GM19238 (cell line): ENCODE measurements around the gene LCMT1.
"Not testable (repeated sequence)": the region's sequence is repeated elsewhere in the genome, so short reads cannot be mapped to it uniquely, and the experiment has no call there.

Experiments used
- DNase-seq: peaks from one replicate; pipeline ENCODE4 v3.0.0; 2011; ENCODE audit warnings: low spot score; ENCODE audit not compliant: insufficient read length

LCMT1 gene

DNA sequence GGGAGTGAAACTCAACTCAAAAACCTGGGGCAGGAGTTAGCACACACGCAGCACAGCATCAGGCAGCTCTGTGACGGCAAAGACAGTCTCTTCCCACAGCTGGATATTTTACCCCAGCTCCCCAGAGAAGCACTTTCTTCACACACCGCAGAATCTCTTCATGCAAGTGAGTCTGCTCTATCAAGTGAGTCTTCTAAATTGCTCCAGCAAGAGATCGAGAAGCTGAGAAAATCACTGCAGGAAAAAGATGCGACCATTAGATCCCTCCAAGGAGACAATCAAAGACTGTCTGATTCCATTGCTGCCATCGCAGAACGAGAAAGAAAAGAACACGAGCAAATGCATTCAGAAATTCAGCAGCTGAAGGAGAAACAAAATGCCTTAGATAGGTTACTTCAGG lies 16.9 kb upstream of the LCMT1 start:
- DNase-seq = no peak

DNA sequence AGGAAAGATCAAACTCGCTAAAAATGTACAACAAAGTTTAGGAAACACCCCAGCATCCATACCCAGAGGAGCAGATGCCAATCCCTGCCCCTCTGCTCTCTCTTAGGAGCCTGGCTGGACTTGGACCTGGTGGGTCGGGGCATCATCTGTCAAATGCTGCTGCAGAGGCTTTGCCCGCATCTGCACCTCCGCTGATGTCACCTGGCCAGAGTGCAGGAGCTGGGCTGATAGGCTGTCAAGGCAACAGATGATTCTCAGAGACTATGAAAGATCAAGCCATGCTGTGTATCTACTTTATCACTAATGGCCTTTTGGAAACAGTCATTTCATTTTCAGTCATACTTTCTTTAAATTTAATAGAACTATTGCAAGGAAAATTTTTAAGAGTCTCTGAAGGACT lies 15.9 kb upstream of the LCMT1 start:
- DNase-seq = no peak

DNA sequence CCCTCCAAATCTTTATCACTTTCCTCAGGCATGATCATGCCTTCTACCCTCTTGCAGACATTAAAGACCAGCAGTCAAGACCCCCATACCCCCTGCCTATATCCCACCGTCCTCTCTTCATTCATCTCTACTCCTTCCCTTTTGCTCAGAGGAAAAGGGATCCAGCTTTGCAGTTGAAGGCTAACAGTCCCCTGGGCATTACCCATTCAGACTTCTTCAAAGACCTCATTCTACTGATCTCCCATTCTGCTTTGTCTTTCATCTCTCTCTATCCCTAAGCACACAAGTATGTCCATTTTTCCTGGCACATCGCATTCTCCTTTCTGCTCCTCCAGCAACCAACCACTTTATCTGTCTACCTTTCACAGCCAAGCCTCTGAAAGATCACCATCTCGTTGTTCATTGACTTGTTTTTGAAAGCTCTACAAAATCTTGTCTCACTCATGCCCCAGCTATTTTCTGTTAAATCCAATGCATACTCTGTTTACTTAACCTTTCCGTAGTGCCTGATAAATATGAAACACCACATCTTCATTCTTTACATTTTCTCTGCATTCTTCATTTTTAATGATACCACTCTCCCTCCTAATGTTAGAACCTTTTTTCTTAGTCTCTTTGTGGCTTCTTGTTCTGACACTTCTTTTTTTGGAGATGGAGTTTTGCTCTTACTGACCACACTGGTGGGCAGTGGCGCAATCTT lies 14.1 kb upstream of the LCMT1 start:
- DNase-seq = no peak

DNA sequence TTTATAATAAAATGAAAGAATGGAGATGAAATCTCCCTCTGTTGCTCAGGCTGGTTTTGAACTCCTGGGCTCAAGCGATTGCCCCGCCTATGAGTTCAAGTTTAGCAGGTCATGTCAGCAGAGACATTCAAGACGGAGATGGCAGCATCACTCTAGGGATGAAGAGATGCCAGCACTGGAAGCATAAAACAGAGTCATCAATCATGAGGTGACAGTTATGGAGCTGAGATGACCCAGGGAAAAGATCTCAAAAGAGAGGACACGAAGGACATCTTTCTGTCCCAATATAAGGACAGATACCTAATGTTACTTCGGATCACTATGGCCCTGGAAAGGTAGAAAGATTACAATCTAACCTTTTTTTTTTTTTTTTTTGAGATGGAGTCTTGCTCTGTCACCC lies 11.0 kb upstream of the LCMT1 start:
- DNase-seq = no peak

GRCh38 chr16:25106567-25107465 lies 4.7 kb upstream of the LCMT1 start:
- peak; percentile 78 for DNase-seq

DNA sequence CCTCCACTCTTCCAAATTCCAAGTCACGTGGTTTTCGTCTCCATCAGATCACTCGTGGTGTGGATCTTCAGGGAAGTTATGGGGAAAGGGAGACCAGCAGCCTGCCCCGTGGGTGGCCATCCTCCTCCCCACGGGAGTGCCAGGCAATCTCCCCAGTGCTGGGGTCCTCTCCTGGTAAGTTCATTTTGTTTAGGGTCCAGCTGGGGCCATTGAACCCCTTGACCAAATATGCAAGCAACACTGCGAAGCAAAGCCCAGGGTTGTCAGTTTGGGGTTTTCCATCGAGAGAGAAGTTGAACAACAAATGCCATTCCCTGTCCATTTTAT lies 4.1 kb upstream of the LCMT1 start:
- DNase-seq = no peak

DNA sequence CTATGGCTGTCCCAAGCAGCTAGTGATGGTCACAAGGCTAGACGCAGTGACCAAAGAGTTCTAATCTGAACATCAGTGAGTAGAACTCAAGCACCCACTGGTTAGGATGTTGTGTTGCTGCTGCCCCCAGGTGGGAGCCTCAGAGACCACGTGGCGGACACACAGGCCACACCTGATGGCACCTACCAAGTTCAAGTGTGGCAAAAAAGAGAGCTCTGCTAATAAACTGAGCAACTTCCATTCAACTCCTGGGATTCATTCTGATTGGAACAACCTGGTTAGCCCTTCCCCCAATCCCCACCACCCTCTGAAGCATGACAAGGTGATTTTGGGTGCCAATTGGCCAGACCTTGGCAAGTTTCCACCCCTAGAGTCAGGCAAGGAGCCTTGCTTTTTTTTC lies 3.5 kb upstream of the LCMT1 start:
- DNase-seq = no peak

DNA sequence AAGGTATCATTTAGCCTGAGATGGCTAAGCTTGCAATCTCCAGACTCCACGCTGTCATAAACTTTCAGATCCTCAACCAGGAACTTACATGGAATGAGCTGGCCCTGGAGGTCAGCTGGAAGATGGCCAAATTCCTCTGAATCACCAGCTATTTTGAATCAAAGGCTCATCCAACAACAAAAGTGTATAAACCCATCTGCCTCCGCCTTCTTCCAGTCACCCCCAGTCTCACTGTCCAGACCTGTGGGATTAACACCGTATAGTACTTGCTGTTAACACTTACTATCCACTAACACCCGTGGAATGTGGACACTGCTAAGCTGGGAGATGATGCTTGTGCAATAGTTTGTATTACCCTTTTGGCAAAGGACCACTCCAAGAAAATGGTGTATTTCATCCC lies 1.9 kb upstream of the LCMT1 start:
- DNase-seq = no peak

DNA sequence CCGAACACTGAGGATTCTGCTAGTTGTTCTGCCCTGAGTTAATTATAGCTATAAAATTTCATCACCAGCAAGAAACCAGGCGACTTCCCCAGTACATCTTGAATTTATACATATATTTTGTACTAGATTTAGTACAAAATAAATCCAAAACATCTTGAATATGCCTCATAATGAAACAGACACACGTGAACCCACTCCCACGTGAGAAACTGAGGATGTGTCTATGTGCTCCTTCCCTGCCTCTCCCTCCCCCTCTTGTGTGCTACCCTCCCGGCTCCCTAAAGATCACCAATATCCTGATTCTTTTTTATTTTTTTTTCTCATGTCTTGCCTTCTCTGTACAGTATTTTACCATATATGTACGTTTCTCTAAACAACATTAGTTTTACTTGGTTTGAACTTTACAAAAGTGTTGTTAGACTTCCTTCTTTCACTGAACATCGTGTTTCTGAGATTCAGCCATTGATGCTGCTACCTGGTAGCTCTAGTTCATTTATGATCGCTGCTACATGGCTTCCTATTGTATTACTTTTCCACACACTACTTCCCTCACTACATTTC lies 1.1 kb upstream of the LCMT1 start:
- DNase-seq = no peak

- DNase-seq = no peak
Observed at GRCh38 chr16:25114121-25114520, 2.6 kb downstream of the LCMT1 start.

- no peak for DNase-seq
Observed at GRCh38 chr16:25118851-25119578, 7.5 kb downstream of the LCMT1 start.

GRCh38 chr16:25121824-25122600 lies 10.5 kb downstream of the LCMT1 start:
- DNase-seq = no peak

DNA sequence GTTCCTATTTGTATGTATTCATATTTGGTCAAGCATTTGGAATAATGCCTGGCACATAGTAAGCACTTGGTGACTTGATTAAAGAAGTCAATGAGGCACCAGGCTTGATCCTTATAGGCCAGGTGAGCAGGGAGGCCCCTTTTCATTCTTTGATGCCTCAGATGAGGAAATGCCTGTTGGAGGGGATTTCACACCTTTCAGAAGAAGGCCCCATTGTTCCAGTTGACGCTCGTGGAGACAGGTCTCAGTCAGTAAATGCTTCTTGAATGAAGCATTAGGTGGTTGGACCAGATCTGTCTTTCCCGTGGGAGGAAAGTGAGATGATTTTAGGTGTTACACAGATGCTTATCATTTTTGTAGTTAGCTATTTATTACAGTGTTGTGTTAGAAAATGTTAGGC lies 13.0 kb downstream of the LCMT1 start:
- DNase-seq = no peak

DNA sequence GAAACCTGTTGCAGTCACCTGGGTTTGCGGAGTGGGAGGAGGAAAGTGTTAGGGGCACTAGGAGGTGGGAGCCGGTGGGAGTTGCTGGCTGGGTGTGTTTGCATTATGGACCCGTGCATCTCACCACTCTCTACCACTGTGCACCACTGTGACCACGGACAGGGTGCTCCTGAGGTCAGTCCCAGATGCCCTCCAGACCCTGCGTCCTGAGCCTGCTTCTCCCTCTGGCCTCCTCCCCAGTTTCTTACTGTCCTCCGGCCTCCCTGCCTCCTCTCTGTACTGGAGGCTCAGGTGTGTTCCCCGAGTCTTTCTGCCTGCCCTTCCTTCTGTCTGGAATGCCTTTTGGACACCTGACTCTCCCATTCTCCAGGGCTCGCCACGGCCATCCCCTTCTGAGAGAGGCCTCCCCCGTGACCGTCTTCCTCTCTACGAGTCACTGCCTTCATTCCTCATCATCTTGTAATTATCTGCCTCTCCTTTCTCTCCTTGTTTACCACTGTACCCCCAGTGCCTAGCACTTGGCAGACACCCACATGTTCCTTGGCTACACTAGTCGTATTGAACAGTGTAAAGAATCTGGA lies 14.6 kb downstream of the LCMT1 start:
- DNase-seq = not testable (repeated sequence)

DNA sequence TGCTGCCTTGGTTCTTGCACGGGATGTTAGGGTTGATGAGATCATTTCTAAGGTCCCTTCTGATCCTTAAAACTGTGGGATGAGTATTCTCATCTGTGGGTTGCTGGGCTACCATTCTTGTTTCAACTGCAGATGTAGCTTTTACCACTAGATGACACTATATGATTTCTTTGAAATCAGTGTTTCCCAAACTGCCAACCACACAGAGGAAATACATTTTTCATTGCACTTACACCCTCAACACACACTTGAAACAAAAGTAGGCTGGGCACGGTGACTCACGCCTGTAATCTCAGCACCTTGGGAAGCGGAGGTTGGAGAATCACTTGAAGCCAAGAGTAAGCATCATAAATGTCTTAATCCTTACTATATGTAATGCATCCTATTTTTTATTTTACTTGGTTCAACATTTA lies 15.3 kb downstream of the LCMT1 start:
- DNase-seq = no peak

DNA sequence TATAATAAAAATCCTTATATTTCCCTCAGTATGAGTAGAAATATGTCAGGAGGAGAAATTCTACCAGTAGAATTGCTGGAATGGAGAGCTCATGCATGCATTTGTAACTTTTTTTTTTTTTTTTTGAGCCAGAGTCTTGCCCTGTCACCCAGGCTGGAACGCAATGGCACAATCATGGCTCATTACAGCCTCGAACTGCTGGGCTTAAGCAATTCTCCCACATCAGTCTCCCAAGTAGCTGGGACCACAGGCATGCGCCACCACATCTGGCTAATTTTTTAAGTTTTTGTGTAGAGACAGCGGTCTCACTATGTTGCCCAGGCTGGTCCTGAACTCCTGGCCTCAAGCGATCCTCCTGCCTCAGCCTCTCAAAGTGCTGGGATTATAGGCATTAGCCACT lies 21.2 kb downstream of the LCMT1 start:
- DNase-seq = not testable (repeated sequence)

DNA sequence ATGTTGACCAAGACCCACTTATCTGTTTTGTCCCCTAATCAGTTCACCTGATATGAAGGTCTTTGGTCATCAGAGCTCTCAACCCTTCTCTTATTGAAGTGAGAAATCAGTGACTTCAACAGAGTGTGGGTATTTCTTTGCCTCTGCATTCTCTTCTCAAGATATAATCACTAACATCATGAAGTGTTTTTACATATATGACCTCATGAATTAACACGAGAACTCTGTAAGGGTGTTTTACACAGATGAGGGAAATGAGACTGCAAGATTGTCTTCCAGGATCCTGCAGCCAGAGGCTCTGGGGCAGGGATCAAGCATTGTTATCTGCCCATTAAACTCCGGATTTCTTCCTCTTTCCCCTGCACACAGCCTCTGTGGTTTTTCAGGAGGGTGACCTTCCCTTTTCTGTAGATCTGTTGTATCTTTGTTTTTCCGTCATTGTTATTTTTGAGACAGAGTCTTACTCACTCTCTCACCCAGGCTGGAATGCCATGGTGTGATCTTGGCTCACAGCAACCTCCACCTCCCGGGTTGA lies 22.7 kb downstream of the LCMT1 start:
- DNase-seq = no peak

- DNase-seq = no peak
Observed at GRCh38 chr16:25135254-25135878, 23.8 kb downstream of the LCMT1 start.

DNA sequence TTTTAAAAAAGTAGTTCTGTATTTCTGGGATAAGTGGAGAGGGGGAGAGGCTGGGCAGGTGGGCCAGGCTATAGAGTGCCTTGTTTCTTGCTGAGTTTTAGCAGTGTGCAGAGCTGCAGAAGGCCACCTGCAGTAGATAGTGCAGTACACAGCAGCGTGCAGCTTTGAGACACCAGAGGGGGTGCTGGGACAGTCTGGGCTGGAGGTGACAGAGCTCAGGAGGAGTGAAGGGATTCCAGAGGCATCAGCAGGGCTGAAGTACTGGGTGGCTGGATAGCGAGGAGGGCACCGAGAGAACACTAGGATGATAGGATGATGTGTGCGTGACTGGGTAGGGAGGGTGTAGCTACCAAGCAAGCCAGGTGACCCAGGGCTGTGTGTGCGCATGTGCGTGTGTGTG lies 26.6 kb downstream of the LCMT1 start:
- no peak for DNase-seq

DNA sequence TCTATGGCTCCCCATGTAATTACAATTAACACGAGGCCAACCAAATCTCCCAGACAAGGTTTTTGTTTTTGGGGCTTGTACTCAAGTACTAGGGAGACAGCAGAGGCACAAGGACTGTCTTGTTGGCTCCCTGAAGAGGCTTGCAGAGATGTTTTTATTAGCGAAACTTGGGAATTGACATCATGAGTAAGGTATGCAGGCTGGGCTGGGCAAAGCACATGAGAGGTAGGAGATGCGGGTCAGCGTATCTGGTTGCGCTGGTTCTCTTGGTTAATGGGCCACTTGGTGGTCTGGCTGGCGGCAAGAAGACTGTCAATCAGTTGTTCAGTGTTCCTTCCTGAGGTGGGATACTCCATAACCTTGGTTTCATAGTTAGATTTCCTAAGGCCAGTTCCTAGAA lies 28.9 kb downstream of the LCMT1 start:
- no peak for DNase-seq
